HepG2 (cell line): Measurements from ENCODE around the gene PYGL. TPM values are rescaled to one million over a fixed set of nuclear protein-coding genes. Genes with fewer than 3 reads are reported as not detected.

Experiments
- ATAC-seq: fragments of 200-7000 bp; cut with Tn5 transposase; 3 replicates; pipeline ENCODE4 v1.9.1; 2020; ENCODE audit warnings: mild to moderate bottlenecking, moderate library complexity
- BruUV-seq: library from RNA; stranded (reverse); fragments of 400-500 nt; replicated peaks from 2 replicates; lab custom pipeline; 2021; lab: Mats Ljungman, UMichigan
- CTCF ChIA-PET: fragments of 300-600 bp; formaldehyde crosslinking; extraction: SDS; loops from one replicate; lab custom pipeline; 2021; ENCODE audit warnings: low total read pairs, inconsistent platforms, low intra/inter-chr PET ratio; lab: Yijun Ruan, JAX
- POLR2A ChIA-PET: fragments of 350-600 bp; sonication (Branson Sonifier 250); formaldehyde crosslinking; loops from one replicate; lab custom pipeline; 2020; ENCODE audit warnings: antibody characterized with exemption, inconsistent platforms; lab: Yijun Ruan, JAX
- DNase-seq: peaks from one replicate; pipeline ENCODE4 v3.0.0-alpha.2; 2015; ENCODE audit warnings: low spot score
- FAIRE-seq: peaks from 3 replicates; lab custom pipeline; 2011; peaks lifted over from hg19 to GRCh38; lab: Jason Lieb, UNC
- H2AFZ ChIP-seq: one replicate; pipeline ENCODE4 v1.6.1; 2011; ENCODE audit warnings: low read length, inconsistent platforms
- H3K27ac ChIP-seq: fragments of 300-600 bp; 3 replicates; pipeline ENCODE4 v1.8.0; 2011; ENCODE audit warnings: mixed run types, mild to moderate bottlenecking, mixed read lengths, low read length, inconsistent platforms; ENCODE audit not compliant: insufficient read depth; ENCODE audit errors: extremely low read length
- H3K27me3 ChIP-seq, 2 experiments: fragments of 200-600 bp in 1 of 2; 2 replicates in 1 of 2; 3 replicates in 1 of 2; pipeline versions ENCODE4 v1.6.0 to v1.8.0; 2011; ENCODE audit warnings: low read length in 2 of 2, mild to moderate bottlenecking in 2 of 2, moderate library complexity in 2 of 2, inconsistent platforms in 1 of 2; ENCODE audit not compliant: insufficient read depth in 2 of 2, control insufficient read depth in 1 of 2
- H3K36me3 ChIP-seq, 2 experiments: fragments of 200-600 bp in 1 of 2; replicated peaks in 1 of 2; 2 replicates in 1 of 2; 3 replicates in 1 of 2; pipeline versions ENCODE4 v1.5.1 to v1.8.0; 2011; ENCODE audit warnings: low read length in 2 of 2, inconsistent platforms in 1 of 2; ENCODE audit not compliant: insufficient read depth in 2 of 2, control insufficient read depth in 1 of 2
- H3K4me1 ChIP-seq: 2 replicates; pipeline ENCODE4 v1.5.1; 2012; ENCODE audit warnings: low read length, inconsistent platforms; ENCODE audit not compliant: insufficient read depth
- H3K4me2 ChIP-seq: 2 replicates; pipeline ENCODE4 v1.6.0; 2011; ENCODE audit warnings: low read depth, low read length, inconsistent platforms
- H3K4me3 ChIP-seq, 3 experiments: fragments of 200-600 bp in 1 of 3; sonication (generic), shearing (Covaris generic) in 1 of 3; replicated peaks in 1 of 3; 2 replicates each; pipeline ENCODE4 v1.5.1; 2011 to 2016; ENCODE audit warnings: low read length in 3 of 3, inconsistent platforms in 2 of 3, low read depth in 2 of 3, mild to moderate bottlenecking in 2 of 3, control low read depth in 1 of 3, mixed read lengths in 1 of 3; ENCODE audit not compliant: insufficient read depth in 1 of 3
- H3K79me2 ChIP-seq: one replicate; pipeline ENCODE4 v1.6.1; 2011; ENCODE audit warnings: low read length, inconsistent platforms; ENCODE audit not compliant: insufficient read depth
- H3K9ac ChIP-seq: 2 replicates; pipeline ENCODE4 v1.6.0; 2011; ENCODE audit warnings: mild to moderate bottlenecking, low read depth, low read length, inconsistent platforms; ENCODE audit not compliant: insufficient read depth
- H3K9me3 ChIP-seq: 2 replicates; pipeline ENCODE4 v1.5.1; 2012; ENCODE audit warnings: mild to moderate bottlenecking, low read length
- H4K20me1 ChIP-seq: 2 replicates; pipeline ENCODE4 v1.6.0; 2011; ENCODE audit warnings: inconsistent platforms, mild to moderate bottlenecking, low read length, moderate library complexity; ENCODE audit not compliant: insufficient read depth
- E2F5 ChIP-seq: sonication (generic); formaldehyde crosslinking; conservative IDR thresholded peaks from 2 replicates; pipeline ENCODE4 v1.4.0; 2020; ENCODE audit warnings: missing genetic modification reagents
- GABPB1 ChIP-seq: IDR thresholded peaks from 2 replicates; pipeline ENCODE4 v1.6.1; 2016; ENCODE audit warnings: mild to moderate bottlenecking, missing genetic modification reagents, moderate library complexity, missing compliant biosample characterization
- GLMP ChIP-seq: sonication (generic); formaldehyde crosslinking; IDR thresholded peaks from 2 replicates; pipeline ENCODE4 v1.9.0; 2021; ENCODE audit warnings: missing genetic modification reagents, mild to moderate bottlenecking, borderline replicate concordance
- HDAC2 ChIP-seq: sonication (generic); formaldehyde crosslinking; IDR thresholded peaks from 2 replicates; pipeline ENCODE4 v1.4.0; 2020; ENCODE audit warnings: missing genetic modification reagents
- NR0B2 ChIP-seq: sonication (generic); formaldehyde crosslinking; IDR thresholded peaks from 2 replicates; pipeline ENCODE4 v1.4.0; 2020; ENCODE audit warnings: mild to moderate bottlenecking, missing genetic modification reagents
- RELA ChIP-seq: sonication (generic); formaldehyde crosslinking; IDR thresholded peaks from 2 replicates; pipeline ENCODE4 v1.4.0; 2020; ENCODE audit warnings: missing genetic modification reagents
- ZBTB44 ChIP-seq: sonication (generic); formaldehyde crosslinking; IDR thresholded peaks from 2 replicates; pipeline ENCODE4 v1.4.0; 2020; ENCODE audit warnings: missing genetic modification reagents
- ZNF431 ChIP-seq: sonication (generic); formaldehyde crosslinking; IDR thresholded peaks from 2 replicates; pipeline ENCODE4 v1.9.0; 2022; ENCODE audit warnings: missing genetic modification reagents, low read depth, mild to moderate bottlenecking, borderline replicate concordance
- ZNF446 ChIP-seq: sonication (generic); formaldehyde crosslinking; IDR thresholded peaks from 2 replicates; pipeline ENCODE4 v1.5.0; 2020; ENCODE audit warnings: mild to moderate bottlenecking, missing genetic modification reagents
- ZNF672 ChIP-seq: sonication (generic); formaldehyde crosslinking; IDR thresholded peaks from 2 replicates; pipeline ENCODE4 v1.8.1; 2022; ENCODE audit warnings: missing genetic modification reagents
- ZNF737 ChIP-seq: sonication (generic); formaldehyde crosslinking; IDR thresholded peaks from 2 replicates; pipeline ENCODE4 v1.5.0; 2020; ENCODE audit warnings: missing genetic modification reagents, mild to moderate bottlenecking, borderline replicate concordance
- ZNF747 ChIP-seq: sonication (generic); formaldehyde crosslinking; IDR thresholded peaks from 2 replicates; pipeline ENCODE4 v1.8.1; 2023; ENCODE audit warnings: missing genetic modification reagents, mild to moderate bottlenecking, borderline replicate concordance
- ZNF781 ChIP-seq: sonication (generic); formaldehyde crosslinking; IDR thresholded peaks from 2 replicates; pipeline ENCODE4 v1.5.1; 2020; ENCODE audit warnings: borderline replicate concordance, mild to moderate bottlenecking, missing genetic modification reagents; ENCODE audit errors: not compliant biosample characterization
- WGBS: methylation state at CpG from one replicate; pipeline ENCODE4 v1.1.6; 2017; ENCODE audit warnings: low lambda C conversion rate; 5-methylcytosine and 5-hydroxymethylcytosine counted together
- in situ Hi-C: cut with HindIII; loops from 2 replicates; pipeline ENCODE4 v1.10.0; 2017; ENCODE audit warnings: low pct_unique_long_range_greater_than_20kb; ENCODE audit not compliant: extremely low pct_ligation_motif_present
- intact Hi-C: fragments of 100-400 bp; cut with micrococcal nuclease; formaldehyde crosslinking; loops from one replicate; pipeline ENCODE4 v1.10.0; 2022; ENCODE audit not compliant: unreplicated experiment
- polyA plus RNA-seq, 8 experiments: library from polyadenylated mRNA; depleted of rRNA in 3 of 8; stranded (reverse) in 7 of 8; unstranded in 1 of 8; fragments of >200 nt; fragmentation: Illumina TruSeq in 4 of 8; extraction: Trizol in 4 of 8; gene quantifications; 2 replicates each; pipeline versions ENCODE4 v1.2.1 to v1.2.3, GENCODE V29; 2011 to 2016; ENCODE audit warnings: low read depth in 4 of 8, missing spikeins in 1 of 8, mixed read lengths in 1 of 8; ENCODE audit not compliant: insufficient read depth in 1 of 8
- total RNA-seq, 5 experiments: library from RNA; depleted of rRNA; stranded (reverse); fragments of >200 nt; fragmentation: Illumina TruSeq; extraction: Trizol; gene quantifications; 2 replicates each; pipeline ENCODE4 v1.2.3, GENCODE V29; 2016; ENCODE audit warnings: low read depth in 1 of 5

The PYGL gene
- total and polyA plus RNA-seq, 2 of the 13 experiments (the other 11 are each of a cell fraction or from before 2014, with no cell fraction given): 98.4 to 110 TPM

GRCh38 chr14:50887476-50887875 is 56.8 kb downstream of the PYGL start:
- no peak overlapping the region for H3K4me3 ChIP-seq
- in situ Hi-C loops (no loop called here), intact Hi-C loops (no loop called here)
- DNase-seq (no peak), ATAC-seq (no peak), FAIRE-seq (no peak)
- TF ChIP-seq NR0B2 (no peak), ZNF747 (no peak), ZNF781 (CRISPR knock-in tag) (no peak)
- no peak overlapping the region for H3K4me2 ChIP-seq
- H3K4me1 ChIP-seq: peaks cover 22% of the 10 kb centered on the region
- no peak overlapping the region for H3K9ac ChIP-seq
- H4K20me1 ChIP-seq: no peaks in the 10 kb centered on the region
- no peak overlapping the region for H2AFZ ChIP-seq
- ChIA-PET CTCF (no interaction called here), POLR2A (no interaction called here)
- H3K27me3 ChIP-seq: no peaks in the 10 kb centered on the region
- BruUV-seq: no TSS peak
- no peak overlapping the region for H3K27ac ChIP-seq
- H3K36me3 ChIP-seq: no peaks in the 10 kb centered on the region
- H3K9me3 ChIP-seq: no peaks in the 10 kb centered on the region
- no peaks in the 10 kb centered on the region for H3K79me2 ChIP-seq

GRCh38 chr14:50883827-50884197 is 60.5 kb downstream of the PYGL start:
- Histone ChIP-seq H3K79me2 (no peaks in the 10 kb centered on the region), H3K27ac (no peak overlapping the region), H3K9me3 (no peaks in the 10 kb centered on the region), H3K36me3 (no peaks in the 10 kb centered on the region), H3K27me3 (no peaks in the 10 kb centered on the region), H2AFZ (no peak overlapping the region), H3K4me1 (peaks cover 43% of the 10 kb centered on the region), H3K4me3 (no peak overlapping the region), H3K9ac (no peak overlapping the region), H3K4me2 (no peak overlapping the region), H4K20me1 (no peaks in the 10 kb centered on the region)
- intact Hi-C loops: no loop called here
- BruUV-seq: no TSS peak
- FAIRE-seq: no peak
- WGBS: 75% methylated on average over 1 of the region's 1 CpG
- DNase-seq: no peak
- POLR2A ChIA-PET: interaction anchor here (1.1 kb wide), 1 partner anchor 60 kb away, joined by 3 read pairs; the partner anchor contains the start of gene PYGL
- no peak for ATAC-seq
- CTCF ChIA-PET: no interaction called here
- in situ Hi-C loops: no loop called here
- TF ChIP-seq RELA (CRISPR knock-in tag) (no peak), ZNF672 (CRISPR knock-in tag) (no peak), ZNF446 (CRISPR knock-in tag) (no peak), E2F5 (no peak), GLMP (CRISPR knock-in tag) (no peak), ZNF431 (CRISPR knock-in tag) (no peak), GABPB1 (CRISPR knock-in tag) (no peak), ZNF737 (CRISPR knock-in tag) (no peak), ZBTB44 (CRISPR knock-in tag) (no peak), HDAC2 (CRISPR knock-in tag) (no peak)
